ENCODE data around the gene ERMP1.

The ERMP1 gene

GRCh38 chr9:5749306-5749705 is 83.6 kb downstream of the ERMP1 start:
- Histone ChIP-seq H4K20me1 (ENCODE audit: control insufficient read depth, insufficient read depth, low read depth, low read length) (no peaks in the 10 kb centered on the region), H3K27ac (ENCODE audit: low read depth, low read length) (no peak overlapping the region), H3K4me1 (ENCODE audit: control insufficient read depth, low read length) (no peaks in the 10 kb centered on the region), H3K27me3 (ENCODE audit: control insufficient read depth, low read length) (no peaks in the 10 kb centered on the region), H3F3A (ENCODE audit: control insufficient read depth, insufficient read depth) (no peaks in the 10 kb centered on the region), H3K36me3 (ENCODE audit: control insufficient read depth, low read length) (peaks cover 87% of the 10 kb centered on the region), H3K9me2 (replicated peaks; ENCODE audit: control insufficient read depth, low read length) (no peaks in the 10 kb centered on the region), H3K4me3 (ENCODE audit: low read length) (no peak overlapping the region), H3K9me3 (ENCODE audit: control insufficient read depth, insufficient read depth, low read length) (no peaks in the 10 kb centered on the region), H3K79me2 (ENCODE audit: control insufficient read depth, low read length) (no peaks in the 10 kb centered on the region), H3K4me2 (ENCODE audit: low read length) (no peak overlapping the region)
- no peak for TF ChIP-seq CTCF (IDR thresholded peaks at IDR 0.05; ENCODE audit: low read depth, low read length, poor library complexity, severe bottlenecking)
- TF ChIP-seq EZH2phosphoT487 (IDR thresholded peaks at IDR 0.05; ENCODE audit: borderline replicate concordance, low read length) = no peak

- no peaks in the 10 kb centered on the region for H3K9me2 ChIP-seq (replicated peaks; ENCODE audit: control insufficient read depth, low read length)
- H3K79me2 ChIP-seq (ENCODE audit: control insufficient read depth, low read length) = no peaks in the 10 kb centered on the region
- no peak overlapping the region for H3K4me3 ChIP-seq (ENCODE audit: low read length)
- H3K4me2 ChIP-seq (ENCODE audit: low read length) = no peak overlapping the region
- no peak for TF ChIP-seq EZH2phosphoT487 (IDR thresholded peaks at IDR 0.05; ENCODE audit: borderline replicate concordance, low read length)
- TF ChIP-seq CTCF (IDR thresholded peaks at IDR 0.05; ENCODE audit: low read depth, low read length, poor library complexity, severe bottlenecking) = no peak
- no peaks in the 10 kb centered on the region for H3K9me3 ChIP-seq (ENCODE audit: control insufficient read depth, insufficient read depth, low read length)
- H3K36me3 ChIP-seq (ENCODE audit: control insufficient read depth, low read length) = peaks cover 88% of the 10 kb centered on the region
- no peaks in the 10 kb centered on the region for H4K20me1 ChIP-seq (ENCODE audit: control insufficient read depth, insufficient read depth, low read depth, low read length)
- H3K27me3 ChIP-seq (ENCODE audit: control insufficient read depth, low read length) = no peaks in the 10 kb centered on the region
- H3K27ac ChIP-seq (ENCODE audit: low read depth, low read length) = no peak overlapping the region
- no peaks in the 10 kb centered on the region for H3K4me1 ChIP-seq (ENCODE audit: control insufficient read depth, low read length)
- H3F3A ChIP-seq (ENCODE audit: control insufficient read depth, insufficient read depth) = no peaks in the 10 kb centered on the region
These were observed 84.5 kb downstream of the ERMP1 start for GRCh38 chr9:5748438-5748837.

- Histone ChIP-seq H3K27ac (ENCODE audit: low read depth, low read length) (no peak overlapping the region), H3K4me3 (ENCODE audit: low read length) (no peak overlapping the region), H3K9me2 (replicated peaks; ENCODE audit: control insufficient read depth, low read length) (no peaks in the 10 kb centered on the region), H3K79me2 (ENCODE audit: control insufficient read depth, low read length) (no peaks in the 10 kb centered on the region), H3K9me3 (ENCODE audit: control insufficient read depth, insufficient read depth, low read length) (no peaks in the 10 kb centered on the region), H4K20me1 (ENCODE audit: control insufficient read depth, insufficient read depth, low read depth, low read length) (no peaks in the 10 kb centered on the region), H3F3A (ENCODE audit: control insufficient read depth, insufficient read depth) (no peaks in the 10 kb centered on the region; the same call in 1 of the 2 replicates), H3K36me3 (ENCODE audit: control insufficient read depth, low read length) (peaks cover 89% of the 10 kb centered on the region), H3K4me2 (ENCODE audit: low read length) (no peak overlapping the region), H3K4me1 (ENCODE audit: control insufficient read depth, low read length) (no peaks in the 10 kb centered on the region), H3K27me3 (ENCODE audit: control insufficient read depth, low read length) (no peaks in the 10 kb centered on the region)
- TF ChIP-seq EZH2phosphoT487 (IDR thresholded peaks at IDR 0.05; ENCODE audit: borderline replicate concordance, low read length) (no peak), CTCF (IDR thresholded peaks at IDR 0.05; ENCODE audit: low read depth, low read length, poor library complexity, severe bottlenecking) (no peak)
These were observed 89.8 kb downstream of the ERMP1 start for GRCh38 chr9:5743109-5743508.

Data from DOHH2 (cell line).